GM19438 (cell line): Measurements from ENCODE around the gene GALNT18.

Experiments used
- ATAC-seq: cut with Tn5 transposase; IDR thresholded peaks from one replicate; pipeline ENCODE4 v1.9.1; 2021; ENCODE audit warnings: low read depth; ENCODE audit not compliant: unreplicated experiment

Gene GALNT18

GRCh38 chr11:11335043-11335442 is 286.8 kb downstream of the GALNT18 start:
- ATAC-seq = no peak

GRCh38 chr11:11334607-11335006 is 287.2 kb downstream of the GALNT18 start:
- no peak for ATAC-seq

- no peak for ATAC-seq
Observed at GRCh38 chr11:11332141-11332710, 289.6 kb downstream of the GALNT18 start.

GRCh38 chr11:11329062-11329806 is 292.6 kb downstream of the GALNT18 start:
- ATAC-seq = no peak

- no peak for ATAC-seq
Observed at GRCh38 chr11:11324090-11324489, 297.7 kb downstream of the GALNT18 start.

GRCh38 chr11:11322101-11322500 is 299.7 kb downstream of the GALNT18 start:
- no peak for ATAC-seq

- ATAC-seq = no peak
Observed at GRCh38 chr11:11320825-11321224, 301.0 kb downstream of the GALNT18 start.

- ATAC-seq = peak; percentile 83
Observed at GRCh38 chr11:11318961-11319360, 302.8 kb downstream of the GALNT18 start.

GRCh38 chr11:11318461-11318860 is 303.3 kb downstream of the GALNT18 start:
- no peak for ATAC-seq

GRCh38 chr11:11316651-11317230 is 305.1 kb downstream of the GALNT18 start:
- ATAC-seq = no peak

GRCh38 chr11:11313902-11314692 is 307.7 kb downstream of the GALNT18 start:
- ATAC-seq = no peak

GRCh38 chr11:11313426-11313825 is 308.4 kb downstream of the GALNT18 start:
- no peak for ATAC-seq

- ATAC-seq = no peak
Observed at GRCh38 chr11:11312738-11313137, 309.1 kb downstream of the GALNT18 start.

- no peak for ATAC-seq
Observed at GRCh38 chr11:11311169-11311568, 310.6 kb downstream of the GALNT18 start.

- ATAC-seq = no peak
Observed at GRCh38 chr11:11309906-11310305, 311.9 kb downstream of the GALNT18 start.

GRCh38 chr11:11308249-11308648 is 313.6 kb downstream of the GALNT18 start:
- no peak for ATAC-seq

GRCh38 chr11:11306855-11307254 is 314.9 kb downstream of the GALNT18 start:
- ATAC-seq = no peak

- ATAC-seq = no peak
Observed at GRCh38 chr11:11304550-11304949, 317.3 kb downstream of the GALNT18 start.

GRCh38 chr11:11302565-11302964 is 319.2 kb downstream of the GALNT18 start:
- no peak for ATAC-seq

GRCh38 chr11:11301212-11301611 is 320.6 kb downstream of the GALNT18 start:
- no peak for ATAC-seq

GRCh38 chr11:11297578-11297977 is 324.2 kb downstream of the GALNT18 start:
- ATAC-seq = no peak
